GM12872 (cell line): Measurements from ENCODE around the gene IFNL3.

Experiments used
- CTCF ChIP-seq: IDR thresholded peaks from 3 replicates; pipeline ENCODE4 v1.5.1; 2011; ENCODE audit warnings: low read depth, mild to moderate bottlenecking, low read length, moderate library complexity; ENCODE audit not compliant: insufficient read depth

The IFNL3 gene

GRCh38 chr19:39257227-39257626, 12.4 kb upstream of the IFNL3 start:
- TF ChIP-seq CTCF: no peak

GRCh38 chr19:39254531-39255345, 9.9 kb upstream of the IFNL3 start:
- TF ChIP-seq CTCF: no peak

GRCh38 chr19:39253374-39254149, 8.8 kb upstream of the IFNL3 start:
- no peak for TF ChIP-seq CTCF

- TF ChIP-seq CTCF: no peak
These were observed 7.7 kb upstream of the IFNL3 start for GRCh38 chr19:39252458-39252857.

- no peak for TF ChIP-seq CTCF
These were observed 7.0 kb upstream of the IFNL3 start for GRCh38 chr19:39251846-39252245.

GRCh38 chr19:39251081-39251480, 6.3 kb upstream of the IFNL3 start:
- TF ChIP-seq CTCF: no peak

GRCh38 chr19:39248806-39249205, 4.0 kb upstream of the IFNL3 start, which contains the start of gene IFNL4:
TSS of gene IFNL4 (minus strand) at chr19:39248856.
- no peak for TF ChIP-seq CTCF
